Right renal pelvis (tissue), 4 donors: Measurements from ENCODE around the gene MBTD1. TPM values are rescaled to one million over a fixed set of nuclear protein-coding genes. Genes with fewer than 3 reads are reported as not detected.

Source experiments
- DNase-seq, 4 donors: peaks; one replicate each; pipeline ENCODE4 v3.0.0-alpha.2; 2013; ENCODE audit warnings: low read depth in 4 of 4, low spot score in 3 of 4, missing footprints in 1 of 4
- polyA plus RNA-seq, 4 donors: library from polyadenylated mRNA; unstranded; fragments of 120-200 nt; gene quantifications; one replicate each; pipeline ENCODE4 v1.2.1, GENCODE V29; 2013; ENCODE audit not compliant: insufficient read length in 4 of 4

The MBTD1 gene
- polyA plus RNA-seq, 4 donors: 45.9 to 58.2 (median 55.1) TPM

- peak in 1 of 4 donors; percentile 38 for DNase-seq
These were observed 107.1 kb downstream of the MBTD1 start for GRCh38 chr17:51152766-51153209.

- no peak for DNase-seq
These were observed 108.9 kb downstream of the MBTD1 start for GRCh38 chr17:51150932-51151331.

- no peak for DNase-seq
These were observed 110.7 kb downstream of the MBTD1 start for GRCh38 chr17:51149163-51149562.

GRCh38 chr17:51147650-51148049 lies 112.2 kb downstream of the MBTD1 start:
- no peak for DNase-seq

- DNase-seq: no peak
These were observed 115.4 kb downstream of the MBTD1 start for GRCh38 chr17:51144266-51145022.

GRCh38 chr17:51142597-51142996 lies 117.3 kb downstream of the MBTD1 start:
- DNase-seq: no peak

GRCh38 chr17:51135956-51136355 lies 123.9 kb downstream of the MBTD1 start:
- no peak for DNase-seq

GRCh38 chr17:51133365-51133764 lies 126.5 kb downstream of the MBTD1 start:
- DNase-seq: no peak

- DNase-seq: no peak
These were observed 126.9 kb downstream of the MBTD1 start for GRCh38 chr17:51132964-51133319.

GRCh38 chr17:51128076-51128475 lies 131.8 kb downstream of the MBTD1 start:
- DNase-seq: no peak

Other genes with a start within 250 kb of the MBTD1 start
- gene SPAG9, start 139.2 kb downstream of the MBTD1 start, polyA plus RNA-seq: 100 to 1,000 TPM in 3 of 4 donors, 10 to 100 TPM in 1; 86.2 to 109 (median 105) TPM
- 10 to 100 TPM; 68.4 to 75.9 (median 73.7) TPM for gene NME1, start 106.5 kb downstream of the MBTD1 start, polyA plus RNA-seq
- 100 to 1,000 TPM; 234 to 296 (median 257) TPM for gene NME2, start 93.6 kb downstream of the MBTD1 start, polyA plus RNA-seq
- gene UTP18, start 497 bp upstream of the MBTD1 start, polyA plus RNA-seq: 10 to 100 TPM; 53.8 to 59.3 (median 56.9) TPM